Tibial nerve (tissue), 4 donors: ENCODE data around the gene LAMC3.

Experiments used
- CTCF ChIP-seq, 5 experiments: fragments of 200-600 bp in 3 of 5; fragments of 450-650 bp in 2 of 5; sonication (generic) in 3 of 5; IDR thresholded peaks; one replicate each; pipeline ENCODE4 v1.5.1; 2016 to 2019; ENCODE audit warnings: antibody characterized with exemption in 5 of 5, mild to moderate bottlenecking in 3 of 5, moderate library complexity in 2 of 5
- EP300 ChIP-seq, 2 donors: sonication (generic); formaldehyde crosslinking; IDR thresholded peaks; one replicate each; pipeline ENCODE4 v1.6.1; 2017; ENCODE audit warnings: antibody characterized with exemption in 2 of 2, mild to moderate bottlenecking in 1 of 2

- TF ChIP-seq CTCF (IDR thresholded peaks at IDR 0.05) (no peak), EP300 (IDR thresholded peaks at IDR 0.05) (no peak)
Measured at GRCh38 chr9:131087354-131087893, 78.5 kb downstream of the LAMC3 start.
